Measurements from ENCODE around the gene MTRF1L. TPM values are rescaled to one million over a fixed set of nuclear protein-coding genes. Genes with fewer than 3 reads are reported as not detected.

MTRF1L gene
- total RNA-seq, 1 experiment from 2014 or later: 16.6 TPM

DNA sequence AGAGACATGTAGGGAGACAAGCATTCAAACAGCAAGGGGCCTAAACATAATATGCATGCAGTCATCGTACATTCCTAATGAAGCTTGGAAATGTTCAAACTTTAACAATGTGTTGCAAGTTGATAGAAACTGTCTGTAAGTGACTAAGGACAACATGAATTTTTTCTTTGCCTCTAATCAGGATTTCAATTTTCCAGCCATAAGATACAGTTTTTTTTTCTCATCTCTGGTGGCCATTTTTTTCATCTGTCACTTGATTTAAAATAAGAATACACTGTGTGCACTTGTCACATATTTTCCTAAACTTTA lies 22.2 kb upstream of the MTRF1L start (continued):
- TF ChIP-seq ZNF317 (CRISPR knock-in tag; IDR thresholded peaks at IDR 0.05; ENCODE audit: borderline replicate concordance, low read depth) (no peak), RELA (CRISPR knock-in tag; IDR thresholded peaks at IDR 0.05; ENCODE audit: borderline replicate concordance) (no peak)

DNA sequence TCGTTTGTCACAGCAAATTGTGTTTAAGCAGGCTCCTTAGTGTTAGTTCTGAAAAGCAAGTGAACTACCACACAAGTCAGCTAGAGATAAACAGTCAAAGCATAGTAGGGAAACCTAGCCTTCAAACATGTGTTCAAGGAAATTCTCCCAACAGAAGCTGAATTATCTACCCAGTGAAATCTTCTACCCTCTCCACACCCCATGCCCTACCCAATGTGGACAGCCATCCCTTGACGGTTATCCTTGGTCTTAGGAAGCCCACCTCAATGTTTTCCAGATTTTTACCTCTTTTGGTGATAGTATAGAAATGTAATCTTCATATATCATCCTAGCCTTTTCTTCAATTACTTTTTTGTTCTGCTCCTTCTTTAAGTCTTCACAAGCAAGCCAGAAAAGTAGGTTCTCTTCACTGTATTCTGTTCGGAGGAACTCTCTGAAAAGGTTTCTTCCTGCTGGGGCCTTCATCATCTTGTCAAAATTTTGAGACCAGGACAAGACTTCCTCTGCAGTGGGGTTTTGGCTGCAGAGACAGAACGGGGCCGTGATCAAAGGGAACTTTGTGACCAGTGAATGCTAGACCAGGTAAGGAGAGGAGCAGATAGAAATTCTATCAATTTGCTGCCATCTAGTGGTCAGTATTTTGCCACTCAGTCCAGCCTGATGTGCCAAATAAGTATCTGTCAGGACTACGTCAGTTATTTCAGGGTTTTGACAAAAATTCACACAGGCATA lies 21.6 kb upstream of the MTRF1L start:
- DNase-seq (ENCODE audit: low spot score) (peak; percentile 36), ATAC-seq (peak; percentile 99)
- no peaks in the 10 kb centered on the region for H3K27me3 Mint-ChIP-seq (ENCODE audit: low read depth)
- POLR2A ChIA-PET: no interaction called here
- H3K27ac Mint-ChIP-seq: no peak overlapping the region
- no peak overlapping the region for H3K4me3 Mint-ChIP-seq
- 0 out of 2 replicates have a peak, but pooled peaks cover 5% of the 10 kb centered on the region for H3K36me3 Mint-ChIP-seq
- 0 out of 2 replicates have a peak, but pooled peaks cover 3% of the 10 kb centered on the region for H3K9me3 Mint-ChIP-seq
- CTCF ChIA-PET: no interaction called here
- no peak for TF ChIP-seq NR3C1 (CRISPR knock-in tag; conservative IDR thresholded peaks at IDR 0.05; ENCODE audit: low read depth)
- no peak for TF ChIP-seq ZNF317 (CRISPR knock-in tag; IDR thresholded peaks at IDR 0.05; ENCODE audit: borderline replicate concordance, low read depth)
- TF ChIP-seq, protein P1, sequence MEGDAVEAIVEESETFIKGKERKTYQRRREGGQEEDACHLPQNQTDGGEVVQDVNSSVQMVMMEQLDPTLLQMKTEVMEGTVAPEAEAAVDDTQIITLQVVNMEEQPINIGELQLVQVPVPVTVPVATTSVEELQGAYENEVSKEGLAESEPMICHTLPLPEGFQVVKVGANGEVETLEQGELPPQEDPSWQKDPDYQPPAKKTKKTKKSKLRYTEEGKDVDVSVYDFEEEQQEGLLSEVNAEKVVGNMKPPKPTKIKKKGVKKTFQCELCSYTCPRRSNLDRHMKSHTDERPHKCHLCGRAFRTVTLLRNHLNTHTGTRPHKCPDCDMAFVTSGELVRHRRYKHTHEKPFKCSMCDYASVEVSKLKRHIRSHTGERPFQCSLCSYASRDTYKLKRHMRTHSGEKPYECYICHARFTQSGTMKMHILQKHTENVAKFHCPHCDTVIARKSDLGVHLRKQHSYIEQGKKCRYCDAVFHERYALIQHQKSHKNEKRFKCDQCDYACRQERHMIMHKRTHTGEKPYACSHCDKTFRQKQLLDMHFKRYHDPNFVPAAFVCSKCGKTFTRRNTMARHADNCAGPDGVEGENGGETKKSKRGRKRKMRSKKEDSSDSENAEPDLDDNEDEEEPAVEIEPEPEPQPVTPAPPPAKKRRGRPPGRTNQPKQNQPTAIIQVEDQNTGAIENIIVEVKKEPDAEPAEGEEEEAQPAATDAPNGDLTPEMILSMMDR (IDR thresholded peaks at IDR 0.05): peak; percentile 56
- no peak for TF ChIP-seq ZNF512 (CRISPR knock-in tag; IDR thresholded peaks at IDR 0.05; ENCODE audit: borderline replicate concordance)
- TF ChIP-seq ZNF396 (CRISPR knock-in tag; IDR thresholded peaks at IDR 0.05; ENCODE audit: borderline replicate concordance): no peak
- no peak for TF ChIP-seq NFATC4 (CRISPR knock-in tag; IDR thresholded peaks at IDR 0.05)
- H3K4me1 Mint-ChIP-seq: 0 out of 2 replicates have a peak, but pooled peaks cover 3% of the 10 kb centered on the region

DNA sequence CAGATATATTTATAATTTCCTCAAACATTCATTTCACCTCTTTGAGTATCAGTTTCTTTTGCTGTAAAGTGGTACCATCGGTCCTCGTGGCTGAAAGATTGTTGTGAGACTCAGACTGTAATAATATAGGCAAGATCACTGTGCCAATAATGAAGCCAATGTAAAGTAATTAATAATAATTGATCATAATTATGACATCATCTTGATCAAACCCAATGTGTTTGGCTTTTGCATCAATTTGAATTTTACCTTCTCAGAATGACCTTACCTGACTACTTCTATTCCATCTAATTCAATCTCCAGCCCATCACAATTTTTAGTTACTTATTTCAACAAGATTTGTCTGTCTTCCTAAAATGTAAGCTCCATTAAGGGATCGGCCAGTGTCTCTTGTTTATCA lies 15.8 kb upstream of the MTRF1L start:
- no peaks in the 10 kb centered on the region for H3K27me3 Mint-ChIP-seq (ENCODE audit: low read depth)
- no peaks in the 10 kb centered on the region for H3K4me1 Mint-ChIP-seq
- TF ChIP-seq, protein P2, sequence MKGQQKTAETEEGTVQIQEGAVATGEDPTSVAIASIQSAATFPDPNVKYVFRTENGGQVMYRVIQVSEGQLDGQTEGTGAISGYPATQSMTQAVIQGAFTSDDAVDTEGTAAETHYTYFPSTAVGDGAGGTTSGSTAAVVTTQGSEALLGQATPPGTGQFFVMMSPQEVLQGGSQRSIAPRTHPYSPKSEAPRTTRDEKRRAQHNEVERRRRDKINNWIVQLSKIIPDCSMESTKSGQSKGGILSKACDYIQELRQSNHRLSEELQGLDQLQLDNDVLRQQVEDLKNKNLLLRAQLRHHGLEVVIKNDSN (CRISPR knock-in tag; IDR thresholded peaks at IDR 0.05): no peak
- TF ChIP-seq NFYB (CRISPR knock-in tag; conservative IDR thresholded peaks at IDR 0.05; ENCODE audit: low read depth) (no peak), EMX1 (CRISPR knock-in tag; IDR thresholded peaks at IDR 0.05) (no peak), ZNF317 (CRISPR knock-in tag; IDR thresholded peaks at IDR 0.05; ENCODE audit: borderline replicate concordance, low read depth) (no peak), ATF6 (CRISPR knock-in tag; IDR thresholded peaks at IDR 0.05) (no peak), ZNF396 (CRISPR knock-in tag; IDR thresholded peaks at IDR 0.05; ENCODE audit: borderline replicate concordance) (no peak), ZMAT4 (CRISPR knock-in tag; IDR thresholded peaks at IDR 0.05) (no peak)
- TF ChIP-seq, protein P3, sequence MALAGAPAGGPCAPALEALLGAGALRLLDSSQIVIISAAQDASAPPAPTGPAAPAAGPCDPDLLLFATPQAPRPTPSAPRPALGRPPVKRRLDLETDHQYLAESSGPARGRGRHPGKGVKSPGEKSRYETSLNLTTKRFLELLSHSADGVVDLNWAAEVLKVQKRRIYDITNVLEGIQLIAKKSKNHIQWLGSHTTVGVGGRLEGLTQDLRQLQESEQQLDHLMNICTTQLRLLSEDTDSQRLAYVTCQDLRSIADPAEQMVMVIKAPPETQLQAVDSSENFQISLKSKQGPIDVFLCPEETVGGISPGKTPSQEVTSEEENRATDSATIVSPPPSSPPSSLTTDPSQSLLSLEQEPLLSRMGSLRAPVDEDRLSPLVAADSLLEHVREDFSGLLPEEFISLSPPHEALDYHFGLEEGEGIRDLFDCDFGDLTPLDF (CRISPR knock-in tag; IDR thresholded peaks at IDR 0.05): no peak
- ChIA-PET CTCF (no interaction called here), POLR2A (no interaction called here)
- DNase-seq (ENCODE audit: low spot score): no peak
- no peak overlapping the region for H3K4me3 Mint-ChIP-seq
- 0 out of 2 replicates have a peak, but pooled peaks cover 2% of the 10 kb centered on the region for H3K36me3 Mint-ChIP-seq
- no peak for ATAC-seq
- no peak overlapping the region for H3K27ac Mint-ChIP-seq
- H3K9me3 Mint-ChIP-seq: 0 out of 2 replicates have a peak, but pooled peaks cover 3% of the 10 kb centered on the region
